SH-SY5Y (cell line): Measurements from ENCODE around the gene FAU.

Experiments
- GATA2 ChIP-seq: IDR thresholded peaks from 2 replicates; pipeline ENCODE4 v1.6.1; 2011; ENCODE audit warnings: mild to moderate bottlenecking, low read depth, low read length
- GATA3 ChIP-seq: IDR thresholded peaks from 2 replicates; pipeline ENCODE4 v1.6.1; 2011; ENCODE audit warnings: low read depth, mild to moderate bottlenecking, low read length, moderate library complexity

DNA sequence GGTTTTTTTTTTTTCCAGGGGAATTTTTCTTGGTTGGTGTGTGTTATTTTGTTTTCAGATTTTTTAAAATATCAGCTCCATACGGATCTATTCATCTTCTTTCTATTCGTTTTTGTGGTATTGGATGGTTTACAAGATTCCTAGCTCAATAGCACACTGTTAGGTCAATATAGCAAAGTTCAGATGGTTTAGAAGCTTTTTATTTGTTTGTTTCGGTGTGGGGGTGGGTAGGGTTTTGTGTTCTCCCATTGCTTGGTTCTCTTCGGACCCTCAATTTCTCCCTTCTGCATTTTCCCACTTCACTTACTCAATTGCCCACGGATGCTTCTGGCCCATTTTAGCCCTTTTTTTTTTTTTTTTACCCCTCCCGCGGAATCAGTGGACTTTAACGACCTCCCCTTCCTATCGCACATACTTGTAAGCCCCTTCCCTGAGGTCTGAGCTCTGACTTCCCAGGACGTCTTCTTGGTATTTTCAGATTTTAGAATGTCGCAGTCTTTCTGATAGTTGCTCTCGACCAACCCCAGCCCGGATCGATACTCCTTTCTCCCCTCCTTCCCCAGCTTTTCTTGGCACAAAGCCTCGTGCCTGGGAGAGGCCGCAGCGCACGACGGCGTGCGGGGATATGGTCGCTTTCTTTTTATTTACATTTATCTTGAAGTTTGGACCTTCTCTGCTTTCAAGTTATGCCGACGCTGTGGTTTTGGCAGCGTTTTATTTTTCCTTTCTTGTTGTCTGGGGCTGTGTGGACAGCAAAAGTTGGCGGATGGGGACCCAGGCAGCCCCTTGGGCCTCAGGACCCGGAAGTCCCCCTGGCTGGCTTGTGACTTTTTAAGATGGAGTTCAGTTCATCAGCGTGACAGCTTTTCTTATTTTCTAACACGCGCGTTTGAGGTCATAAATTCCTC is 43.7 kb upstream of the FAU start:
- TF ChIP-seq GATA2 (no peak), GATA3 (no peak)
